Activated CD4-positive, alpha-beta T cell treated with anti-CD3 and anti-CD28 coated beads, Interleukin-2, amount 50 U/mL, for 1 hour (primary cell): ENCODE data around the gene CHPF2.
A peak's percentile ranks its signal among the peaks of the same experiment; 100 is the strongest.

Experiments
- DNase-seq: peaks from one replicate; pipeline ENCODE4 v3.0.0-alpha.2; 2020

CHPF2 gene, protein sequence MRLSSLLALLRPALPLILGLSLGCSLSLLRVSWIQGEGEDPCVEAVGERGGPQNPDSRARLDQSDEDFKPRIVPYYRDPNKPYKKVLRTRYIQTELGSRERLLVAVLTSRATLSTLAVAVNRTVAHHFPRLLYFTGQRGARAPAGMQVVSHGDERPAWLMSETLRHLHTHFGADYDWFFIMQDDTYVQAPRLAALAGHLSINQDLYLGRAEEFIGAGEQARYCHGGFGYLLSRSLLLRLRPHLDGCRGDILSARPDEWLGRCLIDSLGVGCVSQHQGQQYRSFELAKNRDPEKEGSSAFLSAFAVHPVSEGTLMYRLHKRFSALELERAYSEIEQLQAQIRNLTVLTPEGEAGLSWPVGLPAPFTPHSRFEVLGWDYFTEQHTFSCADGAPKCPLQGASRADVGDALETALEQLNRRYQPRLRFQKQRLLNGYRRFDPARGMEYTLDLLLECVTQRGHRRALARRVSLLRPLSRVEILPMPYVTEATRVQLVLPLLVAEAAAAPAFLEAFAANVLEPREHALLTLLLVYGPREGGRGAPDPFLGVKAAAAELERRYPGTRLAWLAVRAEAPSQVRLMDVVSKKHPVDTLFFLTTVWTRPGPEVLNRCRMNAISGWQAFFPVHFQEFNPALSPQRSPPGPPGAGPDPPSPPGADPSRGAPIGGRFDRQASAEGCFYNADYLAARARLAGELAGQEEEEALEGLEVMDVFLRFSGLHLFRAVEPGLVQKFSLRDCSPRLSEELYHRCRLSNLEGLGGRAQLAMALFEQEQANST

DNA sequence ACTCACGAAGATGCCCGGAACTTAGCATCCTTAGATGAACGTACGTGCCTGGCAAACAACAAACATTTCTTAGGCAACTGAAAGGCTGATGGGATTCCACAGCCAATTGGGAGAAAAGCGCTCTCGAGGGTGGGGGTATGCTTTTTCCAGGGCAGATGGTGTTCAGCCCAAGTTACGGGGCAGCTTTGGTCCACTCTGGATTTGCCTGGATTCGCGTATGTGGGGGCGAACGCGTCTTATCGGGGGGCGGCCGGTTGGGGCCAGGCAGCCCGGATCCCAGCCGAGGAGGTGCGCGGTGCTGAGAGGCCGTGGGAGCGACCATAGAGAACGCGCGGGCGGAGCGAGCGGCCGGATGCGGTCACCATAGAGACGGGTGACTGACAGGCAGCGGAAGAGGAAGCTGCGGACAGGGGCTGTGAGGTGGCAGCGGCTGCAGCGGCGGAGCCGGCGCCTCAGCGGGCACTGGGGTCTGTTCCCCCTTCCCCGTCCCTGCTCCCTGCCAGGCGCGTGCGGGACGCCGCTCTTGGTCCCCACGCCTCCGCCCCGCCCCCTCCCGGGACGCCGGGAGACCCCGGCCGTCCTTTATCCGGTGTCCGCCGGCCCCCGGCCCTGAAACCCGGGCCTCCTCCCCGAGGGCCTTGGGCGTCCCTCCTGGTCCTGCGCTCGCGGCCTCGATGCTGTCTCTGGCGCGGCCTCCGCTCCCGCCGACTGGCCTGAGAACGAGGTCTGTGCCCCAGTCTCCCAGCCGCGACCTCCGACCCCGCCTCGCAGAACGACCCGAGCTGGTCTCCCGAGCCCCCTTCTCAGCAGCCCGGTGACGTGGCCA, at the start of gene CHPF2:
Gene CHPF2 (plus strand): TSS at position 393 of the 826 bp plus-strand sequence. CDS start 1,529 bp downstream, outside the sequence.
- DNase-seq, result peak; percentile 83

DNA sequence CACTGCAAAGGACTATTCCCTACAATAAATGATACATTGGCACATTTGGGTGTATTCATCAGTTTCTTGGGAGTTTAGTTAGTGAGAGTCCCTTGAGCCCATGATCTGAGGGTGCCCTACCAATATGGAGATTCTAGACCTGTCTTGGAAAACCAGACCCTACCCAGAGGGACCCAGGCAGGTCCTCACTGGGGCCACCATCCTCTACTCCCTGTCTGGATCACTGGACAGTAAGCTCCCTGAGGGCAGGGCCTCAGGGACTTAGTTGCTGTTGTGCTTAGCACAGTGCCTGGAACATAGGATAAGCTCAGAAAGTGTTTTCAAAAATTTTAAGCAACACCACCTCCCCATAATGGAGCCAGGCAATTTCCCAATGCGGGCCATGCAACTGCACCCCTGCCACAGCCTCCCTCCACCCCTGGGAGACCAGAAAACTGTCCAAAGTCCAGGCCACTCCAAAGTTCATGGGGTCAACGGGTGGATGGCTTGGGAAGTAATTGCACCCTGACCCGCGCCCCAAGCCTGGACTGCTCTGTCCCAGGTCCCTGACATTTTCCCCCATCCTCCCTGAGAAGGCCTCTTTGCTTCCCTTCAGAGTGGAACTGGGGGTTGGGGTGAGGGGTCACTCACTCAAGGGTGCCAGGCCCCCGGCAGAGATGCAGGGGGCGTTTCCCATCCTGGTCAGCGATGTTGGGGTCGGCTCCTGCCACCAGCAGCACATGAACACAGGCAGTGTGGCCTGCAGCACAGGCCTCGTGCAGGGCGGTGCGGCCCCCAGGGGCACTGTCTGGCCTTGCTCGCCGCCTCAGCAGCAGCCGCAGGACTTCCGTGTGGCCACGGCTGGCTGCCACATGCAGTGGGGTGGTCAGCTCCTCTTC, 46.3 kb upstream of the CHPF2 start:
- no peak for DNase-seq

DNA sequence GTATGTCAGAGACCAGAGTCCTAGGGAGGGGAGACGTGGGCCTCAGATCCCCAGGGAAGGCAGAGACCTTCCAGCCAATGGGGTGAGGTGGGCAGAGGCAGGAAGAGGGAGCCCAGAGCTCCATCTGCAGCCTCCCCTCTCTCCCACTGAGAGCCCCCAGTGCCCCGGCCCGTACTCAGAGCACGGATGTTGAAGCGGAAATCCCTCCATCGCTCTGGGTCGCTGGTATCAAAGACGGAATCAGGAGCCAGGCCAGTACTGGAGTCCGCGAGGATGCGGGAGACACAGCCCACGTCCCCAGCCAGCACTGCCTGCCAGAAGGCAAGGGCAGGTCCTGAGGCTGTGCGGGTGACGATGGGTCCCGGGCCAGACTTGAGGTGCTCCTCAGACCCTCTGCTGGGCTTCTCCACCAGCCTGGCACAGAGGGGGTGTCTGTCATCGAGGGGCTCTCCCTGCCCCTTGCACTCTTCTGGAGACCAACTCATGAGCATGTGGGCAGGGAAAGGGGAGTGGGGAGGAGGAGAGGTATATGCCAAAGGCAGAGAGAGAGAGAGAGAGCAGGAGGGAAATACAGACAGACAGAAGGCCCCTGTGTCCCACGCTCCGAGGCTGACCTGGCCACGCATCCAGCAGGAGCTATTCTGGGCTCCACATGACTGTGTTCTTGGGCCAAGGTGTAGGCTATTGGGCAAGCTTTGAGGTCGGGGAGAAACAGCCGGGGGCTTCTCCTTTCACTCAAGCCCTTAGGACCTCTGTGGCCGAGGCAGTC, 45.5 kb upstream of the CHPF2 start, which contains the start of gene ASB10:
Gene ASB10 (minus strand): TSS at position 611 of the 769 bp plus-strand sequence. CDS start 120 bp downstream, at position 491.
- no peak for DNase-seq

DNA sequence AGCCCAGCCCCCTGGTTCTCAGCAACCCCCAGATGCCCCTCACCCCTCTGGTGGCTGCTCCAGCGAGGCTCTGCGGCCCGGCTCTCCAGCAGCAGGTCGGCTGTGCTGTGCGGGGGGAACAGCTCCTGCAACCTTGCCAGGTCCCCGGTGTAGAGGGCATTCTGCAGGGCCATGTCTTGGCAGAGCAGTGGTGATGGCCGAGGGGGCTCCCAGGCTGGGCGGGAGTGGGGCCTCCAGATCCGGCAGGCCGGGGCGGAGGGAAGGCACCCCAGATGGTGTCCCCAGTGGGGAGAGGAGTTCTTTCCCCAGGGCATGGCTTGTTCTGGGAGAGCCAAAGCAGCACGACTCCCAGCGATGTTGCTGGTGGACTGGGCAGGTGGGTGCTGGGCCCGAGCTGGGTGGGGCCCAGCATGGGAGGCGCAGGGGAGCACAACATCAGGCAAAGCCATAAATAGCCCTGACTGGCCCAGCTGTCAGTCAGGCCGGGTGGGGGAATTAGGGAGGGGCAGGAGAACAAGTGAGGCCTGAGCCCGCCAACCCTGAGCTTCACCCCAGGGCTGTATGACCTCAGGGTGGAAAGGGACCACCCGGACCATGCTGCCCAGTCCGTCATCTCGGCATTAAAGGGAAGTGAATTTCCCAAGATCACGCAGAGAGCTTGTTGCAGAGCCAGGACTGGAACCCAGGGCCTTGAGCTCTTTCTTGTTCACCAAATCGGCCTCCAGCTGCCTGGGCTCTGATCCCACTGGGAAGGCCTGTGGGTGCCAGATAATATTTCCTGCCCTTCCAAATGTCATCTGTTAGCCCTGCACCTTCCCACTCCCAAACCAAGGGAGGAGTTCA, 44.7 kb upstream of the CHPF2 start:
- no peak for DNase-seq

DNA sequence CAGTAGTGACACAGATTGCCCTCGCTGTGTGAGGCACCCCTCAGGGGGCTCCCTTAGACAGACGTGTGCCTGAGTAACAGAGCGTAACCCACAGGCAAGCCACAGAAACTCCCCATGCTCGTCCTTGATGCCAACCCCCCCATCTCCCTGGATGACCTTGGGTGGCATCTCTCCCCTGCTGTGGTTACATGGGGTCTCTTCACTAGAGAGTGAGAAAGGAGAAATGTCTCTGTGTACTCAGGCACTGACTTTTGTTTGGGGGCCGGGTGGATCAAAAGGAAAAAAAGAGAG, 44.1 kb upstream of the CHPF2 start:
- no peak for DNase-seq

DNA sequence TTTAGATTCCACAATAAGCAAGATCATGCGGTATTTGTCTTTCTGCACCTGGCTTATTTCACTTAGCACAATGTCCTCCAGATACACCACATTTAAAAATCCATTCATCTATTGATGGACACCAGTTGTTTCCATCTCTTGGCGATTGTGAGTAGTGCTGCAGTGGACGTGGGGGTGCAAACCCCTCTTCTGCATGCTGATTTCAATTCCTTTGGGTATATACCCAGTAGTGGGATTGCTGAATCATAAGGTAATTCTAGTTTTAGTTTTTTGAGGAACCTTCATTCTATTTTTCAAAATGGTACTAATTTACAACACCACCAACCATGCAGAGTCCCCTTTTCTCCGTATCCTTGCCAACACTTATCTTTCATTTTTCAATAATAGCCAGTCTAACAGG, 43.2 kb upstream of the CHPF2 start:
- no peak for DNase-seq

DNA sequence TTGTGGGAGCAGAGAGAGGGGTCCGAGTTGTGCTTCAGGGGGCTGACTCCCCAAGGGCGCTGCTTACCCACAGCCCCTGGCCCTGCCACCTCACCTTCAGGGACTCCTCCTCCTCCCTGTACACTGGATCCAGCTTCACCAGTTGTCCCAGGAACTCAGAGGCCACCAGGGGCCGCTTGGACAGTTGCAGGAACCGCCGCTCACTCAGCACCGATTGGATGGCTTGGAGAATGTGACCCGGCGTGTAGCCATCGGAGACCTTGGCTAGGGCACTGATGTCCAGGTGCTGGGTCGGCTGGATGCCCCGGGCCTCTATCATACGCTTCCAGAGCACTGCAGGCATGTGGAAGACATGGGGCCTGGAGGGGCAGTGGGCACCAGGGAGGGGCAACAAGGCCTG, 40.7 kb upstream of the CHPF2 start:
- DNase-seq, result no peak

DNA sequence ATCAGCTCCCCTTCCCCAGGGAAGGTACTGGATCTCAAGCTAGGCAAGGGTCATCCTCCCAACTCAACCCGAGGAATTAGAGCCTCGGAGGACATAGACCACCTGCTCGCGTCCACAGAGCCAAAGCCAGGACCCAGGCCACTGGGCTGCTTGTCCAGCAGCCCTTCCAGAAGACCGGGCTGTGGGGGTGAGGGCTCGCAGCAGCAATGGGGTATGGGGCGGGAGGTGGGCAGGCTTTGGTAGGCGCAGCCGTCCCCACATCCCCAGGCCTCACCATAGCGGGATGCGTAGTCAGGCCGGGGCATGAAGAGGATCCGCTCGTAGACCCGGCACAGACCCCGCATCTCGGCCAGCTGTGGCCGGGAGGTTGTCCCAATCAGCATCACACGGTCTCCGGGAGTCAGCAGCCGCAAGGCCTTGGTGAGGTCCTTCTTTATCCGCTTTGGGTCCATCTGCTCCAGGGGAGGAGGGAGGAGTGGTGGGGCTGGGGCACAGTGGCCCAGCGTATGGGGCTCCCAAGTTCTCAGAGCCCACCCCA, 40.2 kb upstream of the CHPF2 start:
- DNase-seq, result no peak

DNA sequence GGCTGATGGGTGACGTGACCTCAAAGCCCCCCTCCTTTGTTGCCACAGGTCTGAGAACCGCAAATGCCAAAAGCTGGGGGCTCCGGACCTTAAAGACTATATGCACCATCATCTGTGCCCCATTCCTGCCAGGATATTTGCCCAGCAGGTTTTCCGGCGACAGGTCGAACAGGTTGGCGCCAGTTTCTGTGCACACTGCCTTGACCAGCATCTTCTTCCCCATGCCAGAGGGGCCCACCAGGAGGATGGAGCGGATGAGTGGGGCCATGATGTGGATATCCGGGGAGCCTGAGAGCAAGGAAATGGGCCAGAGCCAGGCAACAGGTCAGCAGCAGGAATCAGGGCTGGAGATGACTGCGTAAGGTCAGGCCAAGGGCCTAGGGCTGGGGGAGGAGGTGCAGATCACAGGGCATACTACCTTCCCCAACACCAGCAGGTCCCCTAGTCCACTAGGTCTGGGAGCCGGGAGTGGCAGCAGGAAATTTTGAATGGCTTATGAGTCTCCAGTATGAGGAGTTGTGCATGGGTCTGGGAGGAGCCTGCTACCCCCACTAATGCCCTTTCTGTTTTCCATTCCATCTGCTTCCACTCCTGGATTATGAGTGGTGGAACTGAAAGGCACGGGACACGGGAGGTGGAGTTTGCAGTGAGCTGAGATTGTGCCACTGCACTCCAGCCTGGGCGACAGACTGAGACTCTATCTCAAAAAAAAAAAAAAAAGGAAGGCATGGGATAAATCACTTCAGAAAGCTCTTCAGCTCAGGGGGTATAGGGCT, 38.9 kb upstream of the CHPF2 start:
- DNase-seq, result no peak

DNA sequence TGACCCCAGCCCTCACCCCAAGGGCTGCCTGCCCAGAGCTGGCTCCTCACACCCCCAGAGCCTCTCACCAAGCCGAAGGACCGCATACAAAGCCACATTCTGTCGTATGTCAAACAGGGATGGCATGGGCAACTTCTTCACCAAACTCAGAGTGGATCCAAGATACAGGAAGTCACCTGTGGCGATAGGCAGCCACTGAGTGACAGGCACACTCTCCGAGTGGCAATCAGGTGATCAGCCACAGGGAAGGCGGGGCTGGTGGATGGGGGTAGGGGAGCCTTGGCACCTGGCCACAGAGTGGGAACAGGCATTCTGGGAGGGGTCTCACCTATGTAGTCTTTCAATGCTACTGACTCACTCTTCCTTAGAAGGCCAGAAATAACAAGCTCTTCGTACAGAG, 38.1 kb upstream of the CHPF2 start:
- no peak for DNase-seq

DNA sequence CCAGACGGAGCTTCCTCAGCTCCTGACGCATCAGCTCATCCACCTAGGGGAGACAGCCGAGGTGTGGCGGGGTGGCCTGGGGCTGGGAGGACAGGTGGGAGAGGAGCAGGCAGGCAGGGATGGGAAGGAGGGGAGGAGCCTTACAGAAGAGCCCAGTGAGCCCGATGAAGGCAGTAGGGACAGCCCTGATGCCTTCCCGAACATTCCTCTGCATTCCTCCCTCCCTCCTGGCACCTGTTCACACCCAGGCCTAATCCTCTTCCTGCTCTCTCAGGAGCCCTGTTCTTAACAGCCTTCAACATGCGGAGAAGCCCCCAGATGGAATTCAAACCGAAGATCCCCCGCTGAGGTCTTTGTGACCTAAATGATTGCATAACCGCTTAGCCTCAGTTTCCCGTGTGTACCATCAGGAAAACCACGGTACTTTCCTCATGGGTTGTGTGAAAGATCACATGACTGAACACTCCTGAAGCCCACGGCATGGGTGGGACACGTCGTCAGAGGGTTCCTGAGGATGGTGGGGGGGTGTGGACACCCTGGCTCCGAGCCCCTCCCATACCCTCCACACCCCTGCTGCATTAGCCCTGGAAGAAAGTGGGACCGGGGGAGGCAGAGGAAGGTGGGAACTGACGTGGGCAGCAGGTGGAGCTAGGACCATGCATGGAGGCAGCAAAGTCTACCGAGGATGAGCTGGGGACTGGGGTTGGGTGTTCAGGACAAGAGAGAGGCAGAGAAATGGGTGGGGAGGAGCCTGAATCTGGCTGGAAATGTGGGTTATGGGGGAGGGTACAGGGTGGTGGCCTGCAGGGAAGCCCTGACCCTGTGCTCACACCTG, 36.5 kb upstream of the CHPF2 start:
- DNase-seq, result no peak

DNA sequence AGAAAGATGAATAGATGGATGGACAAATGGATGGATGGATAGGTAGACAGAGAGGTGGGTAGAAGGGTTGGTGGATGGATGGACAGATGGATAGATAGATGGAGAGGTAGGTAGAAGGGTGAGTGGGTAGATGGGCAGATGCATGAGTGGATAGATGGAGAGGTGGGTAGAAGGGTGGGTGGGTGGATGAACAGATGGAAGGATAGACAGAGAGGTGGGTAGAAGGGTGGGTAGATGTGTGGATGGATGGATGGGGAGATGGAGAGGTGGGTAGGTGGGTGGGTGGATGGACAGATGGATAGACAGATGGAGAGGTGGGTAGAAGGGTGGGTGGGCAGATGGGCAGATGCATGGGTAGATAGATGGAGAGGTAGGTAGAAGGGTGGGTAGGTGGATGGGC, 34.4 kb upstream of the CHPF2 start:
- DNase-seq, result no peak

DNA sequence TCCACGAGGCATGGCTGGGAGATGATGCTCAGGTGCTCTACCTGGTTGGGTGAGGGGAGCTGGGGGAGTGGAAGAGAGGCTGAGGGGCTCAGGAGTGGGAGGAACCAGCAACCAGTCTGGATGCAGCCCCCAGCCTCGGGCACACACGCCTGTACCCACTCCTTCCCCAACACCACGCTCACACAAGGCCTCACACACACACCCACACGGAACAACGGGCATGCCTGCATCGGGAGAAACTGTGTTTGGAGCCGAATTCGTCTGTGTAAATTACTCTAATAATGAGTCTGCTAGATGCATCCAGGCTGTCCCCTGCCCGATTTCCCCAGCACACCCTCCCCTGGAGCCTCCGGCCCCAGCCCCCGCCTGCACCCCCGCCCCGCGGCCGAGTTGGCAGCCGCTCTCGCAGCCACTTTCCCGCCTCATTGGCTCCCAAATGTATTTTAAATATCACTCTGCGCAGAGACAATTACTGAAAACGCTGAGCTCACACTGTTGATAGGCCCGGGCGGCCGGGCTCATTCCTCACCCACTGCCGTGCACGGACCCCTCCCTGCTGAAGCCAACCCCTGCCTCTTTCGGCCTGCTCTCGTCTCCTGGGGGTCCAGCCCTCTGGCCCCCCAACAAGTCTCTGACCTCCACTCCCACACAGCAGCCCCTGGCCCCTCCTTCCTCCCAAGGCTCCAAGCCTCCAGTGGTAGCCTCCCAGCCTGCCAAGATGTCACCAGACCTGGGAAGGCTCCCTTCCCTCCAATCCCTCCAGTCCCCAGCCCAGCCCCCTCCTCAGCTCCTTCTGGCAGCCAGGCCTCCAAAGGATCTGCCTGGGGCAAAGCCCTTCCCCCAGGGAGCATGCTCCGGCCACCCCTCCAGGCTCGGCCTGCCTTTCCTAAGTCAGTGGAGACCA, 33.1 kb upstream of the CHPF2 start:
- DNase-seq, result no peak

DNA sequence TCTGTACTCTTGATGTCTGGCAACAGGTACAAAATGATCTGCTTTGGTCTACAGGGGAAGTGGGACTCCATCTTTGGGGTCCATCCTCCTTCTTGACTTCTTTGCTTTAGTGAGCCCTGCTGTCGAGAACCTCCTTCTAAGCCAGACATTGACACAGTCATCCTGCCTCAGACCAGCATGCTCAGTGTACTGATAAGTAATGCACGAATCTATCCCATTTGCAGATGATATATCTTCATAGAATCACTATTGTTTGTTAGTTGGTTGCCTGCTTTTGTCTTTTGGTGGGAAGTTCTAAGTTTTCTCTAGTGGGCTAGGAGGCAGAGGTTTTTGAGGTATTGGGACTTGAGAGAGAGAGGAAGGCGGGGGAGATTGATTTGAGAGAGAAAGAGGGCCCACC, 30.9 kb upstream of the CHPF2 start:
- DNase-seq, result no peak

DNA sequence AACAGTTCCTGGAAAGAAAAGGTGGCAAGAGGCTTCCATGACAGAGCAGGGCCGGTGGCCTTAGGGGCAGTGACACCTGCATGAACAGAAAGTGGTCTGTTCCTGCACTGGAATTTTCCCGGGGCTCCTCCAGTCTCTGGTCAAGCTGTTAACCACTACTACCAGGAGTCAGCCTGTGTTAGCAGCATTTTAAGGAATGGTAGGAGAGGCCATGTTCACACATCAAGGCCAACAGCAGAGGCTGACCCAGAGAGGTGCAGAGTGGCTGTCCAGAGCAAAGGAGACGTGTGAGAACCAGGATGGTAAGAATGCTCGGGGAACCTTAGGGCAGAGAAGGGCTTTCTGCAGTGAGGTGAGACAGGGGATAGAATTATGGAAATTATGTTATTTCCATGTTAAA, 30.5 kb upstream of the CHPF2 start:
- no peak for DNase-seq

DNA sequence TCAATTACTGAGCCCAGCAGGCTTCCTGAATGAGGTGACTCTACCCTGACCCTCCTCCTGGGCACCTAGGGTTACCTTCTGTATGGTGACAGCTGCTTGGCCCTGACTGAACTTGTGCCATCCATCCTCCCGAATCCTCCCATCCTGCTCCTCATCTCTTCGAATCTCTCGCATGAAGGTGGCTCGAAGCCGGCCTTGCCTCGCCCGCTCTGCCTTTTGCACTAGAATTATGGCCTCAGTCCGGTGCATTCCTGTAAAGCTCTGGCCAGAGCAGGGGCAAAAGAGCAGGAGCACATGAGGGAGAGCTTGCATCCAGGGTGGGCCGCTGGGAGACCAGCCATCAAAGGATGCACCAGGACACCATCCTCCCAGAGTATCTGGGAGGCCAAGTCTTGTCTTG, 29.4 kb upstream of the CHPF2 start:
- DNase-seq, result no peak

DNA sequence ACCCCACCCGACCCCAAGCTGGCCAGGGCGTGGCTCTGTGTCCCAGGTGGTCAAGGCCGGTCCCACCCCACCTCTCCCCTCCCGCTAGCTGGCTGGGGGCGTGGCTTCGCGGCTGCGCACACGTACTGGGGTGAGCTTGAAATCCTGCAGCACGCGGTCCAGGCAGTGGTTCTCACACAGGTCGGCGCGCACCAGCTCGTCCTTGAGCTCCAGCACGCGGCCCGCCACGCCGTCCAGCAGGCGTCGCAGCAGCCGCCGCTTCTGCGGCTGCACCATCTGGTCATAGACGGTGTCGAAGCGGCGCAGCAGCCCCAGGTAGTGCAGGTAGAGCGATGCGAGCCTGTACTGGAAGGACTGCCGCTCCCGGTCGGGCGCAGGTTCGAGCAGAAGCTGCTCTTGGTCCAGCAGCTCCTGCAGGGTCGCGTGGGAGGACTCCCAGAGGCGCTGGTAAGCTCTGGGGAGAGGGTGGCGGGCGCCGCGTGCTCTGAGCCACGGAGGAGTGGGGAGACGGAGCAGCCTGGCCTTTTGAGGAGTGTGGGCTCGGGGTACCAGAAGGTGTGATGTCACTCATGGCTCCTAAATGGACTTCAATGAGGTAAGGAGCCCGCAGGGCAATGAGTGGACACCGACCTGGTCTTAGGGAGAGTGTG, 27.8 kb upstream of the CHPF2 start:
- no peak for DNase-seq
